Endodermal cell (in vitro differentiated cells): ENCODE data around the gene ARID2. TPM values are rescaled to one million over a fixed set of nuclear protein-coding genes. Genes with fewer than 3 reads are reported as not detected.

Experiments used
- DNase-seq: peaks from one replicate; pipeline ENCODE4 v3.0.0-alpha.2; 2017
- H3K27ac ChIP-seq: 2 replicates; pipeline ENCODE4 v1.5.1; 2013; ENCODE audit warnings: mild to moderate bottlenecking, low read depth, low read length, moderate library complexity
- H3K27me3 ChIP-seq: 2 replicates; pipeline ENCODE4 v1.6.1; 2013; ENCODE audit warnings: mild to moderate bottlenecking, low read length, moderate library complexity; ENCODE audit not compliant: insufficient read depth, control insufficient read depth, poor library complexity, severe bottlenecking
- H3K36me3 ChIP-seq: 2 replicates; pipeline ENCODE4 v1.7.0; 2013; ENCODE audit warnings: mild to moderate bottlenecking, low read length, moderate library complexity; ENCODE audit not compliant: control insufficient read depth, insufficient read depth
- H3K4me1 ChIP-seq: one replicate; pipeline ENCODE4 v1.7.0; 2013; ENCODE audit warnings: low read length; ENCODE audit not compliant: control insufficient read depth, insufficient read depth
- H3K4me3 ChIP-seq: 2 replicates; pipeline ENCODE4 v1.5.1; 2013; ENCODE audit warnings: mild to moderate bottlenecking, low read length, moderate library complexity
- H3K9ac ChIP-seq: 2 replicates; pipeline ENCODE4 v1.6.1; 2013; ENCODE audit warnings: mild to moderate bottlenecking, low read length, moderate library complexity; ENCODE audit not compliant: poor library complexity, severe bottlenecking; ENCODE audit errors: extremely low read depth
- H3K9me3 ChIP-seq: 2 replicates; pipeline ENCODE4 v1.6.1; 2013; ENCODE audit warnings: mild to moderate bottlenecking, low read length, moderate library complexity; ENCODE audit not compliant: control insufficient read depth
- H3K27ac Mint-ChIP-seq: 2 replicates; pipeline ENCODE4 v1.8.0; 2020; ENCODE audit warnings: mixed read lengths
- H3K27me3 Mint-ChIP-seq: 2 replicates; pipeline ENCODE4 v1.8.0; 2021; ENCODE audit warnings: mild to moderate bottlenecking, mixed read lengths; ENCODE audit not compliant: insufficient read depth
- H3K36me3 Mint-ChIP-seq: 2 replicates; pipeline ENCODE4 v1.8.0; 2020; ENCODE audit warnings: low read depth, mixed read lengths
- H3K4me1 Mint-ChIP-seq: 2 replicates; pipeline ENCODE4 v1.8.0; 2020; ENCODE audit warnings: mixed read lengths
- H3K4me3 Mint-ChIP-seq: 2 replicates; pipeline ENCODE4 v1.8.0; 2020; ENCODE audit warnings: mild to moderate bottlenecking, moderate library complexity, mixed read lengths
- H3K9me3 Mint-ChIP-seq: 2 replicates; pipeline ENCODE4 v1.8.0; 2020; ENCODE audit warnings: mild to moderate bottlenecking, mixed read lengths
- CTCF ChIP-seq: fragments of 200-600 bp; sonication (generic); conservative IDR thresholded peaks from 2 replicates; pipeline ENCODE4 v1.5.0; 2021; ENCODE audit warnings: antibody characterized with exemption, mild to moderate bottlenecking
- WGBS, 2 experiments: methylation state at CpG; one replicate each; pipeline versions ENCODE4 v1.1.5 to v1.1.7; 2013; ENCODE audit warnings: missing lambda C conversion rate in 2 of 2, mixed read lengths in 1 of 2; ENCODE audit not compliant: insufficient coverage in 1 of 2, insufficient read length in 1 of 2; 5-methylcytosine and 5-hydroxymethylcytosine counted together
- total RNA-seq, 2 donors: library from RNA; stranded (reverse); fragmentation: NEBNext Ultra II Directional in 1 of 2; extraction: Animal tissue kit (Norgen Biotek cat#: 25700) in 1 of 2; gene quantifications; 2 replicates in 1 of 2; 3 replicates in 1 of 2; pipeline ENCODE4 v1.2.1, GENCODE V29; 2021

The ARID2 gene
- total RNA-seq, 2 donors from 2014 or later, result 54.0 to 58.1 TPM

DNA sequence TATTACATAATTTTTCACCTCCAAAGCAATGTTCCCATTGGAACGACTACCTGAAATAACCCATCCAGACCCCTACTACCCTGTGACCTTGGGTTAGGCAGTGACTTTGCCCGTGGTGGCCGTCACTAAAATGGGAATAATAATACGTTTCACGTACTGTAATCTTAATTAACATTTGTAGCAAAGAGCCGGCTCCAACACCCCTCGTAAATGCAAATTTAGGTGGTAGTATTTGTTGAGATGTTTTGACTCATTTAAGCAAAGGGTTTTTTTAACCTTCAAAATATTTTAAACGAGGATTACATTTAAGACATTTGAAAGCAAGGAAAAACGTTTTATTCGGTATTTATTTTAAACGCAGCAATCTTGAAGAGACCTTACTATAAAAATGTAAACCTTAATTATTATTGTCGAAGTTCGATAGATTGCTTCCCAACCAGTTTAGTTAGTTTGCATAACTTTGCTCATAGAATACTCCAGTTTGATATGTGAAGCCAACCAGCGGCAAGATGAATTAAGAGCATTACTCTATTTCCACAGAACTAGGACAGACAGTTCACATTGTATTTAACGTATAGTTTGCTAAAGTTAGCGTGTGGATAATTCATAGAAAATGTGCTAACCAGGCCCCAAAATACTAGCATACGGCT is 1.4 kb upstream of the ARID2 start:
- Mint-ChIP-seq H3K9me3 (no peaks in the 10 kb centered on the region), H3K4me1 (peaks cover 14% of the 10 kb centered on the region), H3K27me3 (peaks cover 18% of the 10 kb centered on the region), H3K4me3 (peak overlapping the region; percentile 93), H3K36me3 (peaks cover 2% of the 10 kb centered on the region), H3K27ac (peak overlapping the region; percentile 99)
- TF ChIP-seq CTCF, result no peak
- DNase-seq, result no peak
- Histone ChIP-seq H3K9ac (peak overlapping the region; percentile 96), H3K36me3 (peaks cover 12% of the 10 kb centered on the region), H3K4me1 (peaks cover 3% of the 10 kb centered on the region), H3K4me3 (peak overlapping the region; percentile 98), H3K27ac (peak overlapping the region; percentile 92), H3K27me3 (peaks cover 30% of the 10 kb centered on the region), H3K9me3 (no peaks in the 10 kb centered on the region)
- 0 to 1% methylated on average over 11 to 12 of the region's 17 CpGs for WGBS, 2 experiments

DNA sequence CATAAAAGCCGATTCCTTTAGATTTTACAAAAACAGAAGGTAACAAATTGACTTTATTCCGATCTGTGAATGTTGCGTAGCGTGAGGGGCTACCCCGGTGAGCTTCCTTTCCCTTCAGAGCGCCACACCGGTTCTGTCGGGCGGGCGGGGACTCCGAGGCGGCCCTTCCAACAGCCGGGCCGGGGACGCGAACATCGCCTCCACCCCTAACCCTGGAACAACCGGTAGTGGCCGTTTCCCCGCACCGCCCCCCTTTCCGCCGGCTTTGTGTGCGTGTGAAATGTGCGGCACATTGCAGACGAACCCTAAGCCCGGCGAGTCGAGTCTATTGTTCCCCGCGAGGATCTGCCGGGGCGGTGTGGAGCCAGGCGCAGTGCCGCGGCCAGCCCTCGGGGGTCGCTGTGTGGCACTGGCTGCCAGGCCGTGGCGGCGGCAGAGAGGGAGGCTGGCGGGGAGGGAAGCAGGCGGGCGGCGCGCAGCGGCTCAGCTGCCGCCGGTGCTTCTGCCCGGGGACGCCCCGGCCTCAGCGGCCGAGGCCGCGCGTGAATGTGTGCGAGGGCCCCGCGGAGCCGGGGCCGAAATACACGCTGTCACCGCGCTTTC is 775 bp upstream of the ARID2 start:
- H3K27me3 ChIP-seq, result peaks cover 24% of the 10 kb centered on the region
- Mint-ChIP-seq H3K36me3 (peaks cover 2% of the 10 kb centered on the region), H3K27ac (peak overlapping the region; percentile 99), H3K9me3 (no peaks in the 10 kb centered on the region), H3K4me3 (peak overlapping the region; percentile 93), H3K4me1 (peaks cover 15% of the 10 kb centered on the region), H3K27me3 (peaks cover 12% of the 10 kb centered on the region)
- peak overlapping the region; percentile 92 for H3K27ac ChIP-seq
- H3K9ac ChIP-seq, result peak overlapping the region; percentile 96
- WGBS, 2 experiments, result 0% methylated on average over 12 to 57 of the region's 65 CpGs
- H3K36me3 ChIP-seq, result peaks cover 18% of the 10 kb centered on the region
- DNase-seq, result peak; percentile 100
- peak; percentile 97 for TF ChIP-seq CTCF
- H3K4me3 ChIP-seq, result peak overlapping the region; percentile 98
- peaks cover 3% of the 10 kb centered on the region for H3K4me1 ChIP-seq
- no peaks in the 10 kb centered on the region for H3K9me3 ChIP-seq

GRCh38 chr12:45730084-45730347 is 510 bp downstream of the ARID2 start:
- peaks cover 25% of the 10 kb centered on the region for H3K36me3 ChIP-seq
- peaks cover 3% of the 10 kb centered on the region for H3K4me1 ChIP-seq
- peak overlapping the region; percentile 84 for H3K4me3 ChIP-seq
- peak overlapping the region; percentile 92 for H3K27ac ChIP-seq
- Mint-ChIP-seq H3K27ac (peak overlapping the region; percentile 98), H3K9me3 (no peaks in the 10 kb centered on the region), H3K4me3 (peak overlapping the region; percentile 93), H3K27me3 (peaks cover 7% of the 10 kb centered on the region), H3K36me3 (peaks cover 14% of the 10 kb centered on the region), H3K4me1 (peaks cover 14% of the 10 kb centered on the region)
- peak; percentile 77 for DNase-seq
- 0% methylated on average over 26 of the region's 26 CpGs; no CpG with 5 or more reads in 1 of the 2 experiments for WGBS, 2 experiments
- H3K9ac ChIP-seq, result peak overlapping the region; percentile 92
- no peaks in the 10 kb centered on the region for H3K9me3 ChIP-seq
- H3K27me3 ChIP-seq, result peaks cover 14% of the 10 kb centered on the region
- no peak for TF ChIP-seq CTCF
